Stimulated activated CD4-positive, alpha-beta T cell treated with anti-CD3 and anti-CD28 coated beads, Interleukin-12 subunit alpha, Interleukin-12 subunit beta, amount 100 ng/mL, for 4 hours (primary cell): ENCODE results near the gene SHTN1.

Experiments
- DNase-seq: peaks from one replicate; pipeline ENCODE4 v3.0.0-alpha.2; 2020

The SHTN1 gene

GRCh38 chr10:116912162-116912561 lies 92.8 kb downstream of the SHTN1 start:
- no peak for DNase-seq

GRCh38 chr10:116910910-116911309 lies 94.1 kb downstream of the SHTN1 start:
- no peak for DNase-seq

- no peak for DNase-seq
Measured at GRCh38 chr10:116909307-116909706, 95.7 kb downstream of the SHTN1 start.

DNA sequence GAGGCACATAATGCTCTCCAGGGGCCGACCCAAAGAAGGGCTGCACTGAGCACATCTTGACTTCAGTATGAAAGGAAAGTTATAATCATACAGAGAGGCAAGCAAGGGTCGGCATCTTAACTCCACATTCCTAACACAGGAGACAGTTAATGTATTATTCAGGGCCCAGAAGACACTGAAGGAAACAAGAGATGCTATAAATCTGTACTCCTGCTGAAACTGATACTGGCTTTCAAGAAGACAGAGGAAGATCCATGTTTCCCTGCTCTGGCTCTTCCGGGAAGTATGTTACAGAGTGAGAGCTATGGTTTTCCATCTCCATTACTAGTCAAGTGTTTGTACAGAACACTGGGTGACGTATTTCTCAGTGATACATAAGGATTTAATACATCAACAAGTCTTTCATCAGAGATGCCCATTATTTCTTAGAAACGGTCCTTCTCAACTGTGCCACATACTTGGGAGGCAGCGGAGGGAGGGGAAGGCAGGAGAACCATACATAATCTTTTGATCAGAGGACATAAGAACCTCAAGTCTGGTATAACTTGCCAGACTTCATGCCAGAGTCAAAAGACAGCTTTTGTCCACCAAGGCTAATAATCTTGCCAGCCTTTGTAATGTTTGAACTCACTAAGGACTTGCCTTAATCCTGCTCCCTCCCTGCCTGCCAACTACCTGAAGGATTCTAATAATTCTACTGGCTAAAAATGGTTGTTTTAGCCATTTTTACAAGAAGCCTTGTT lies 97.6 kb downstream of the SHTN1 start:
- no peak for DNase-seq

GRCh38 chr10:116905845-116906210 lies 99.2 kb downstream of the SHTN1 start:
- DNase-seq = no peak

DNA sequence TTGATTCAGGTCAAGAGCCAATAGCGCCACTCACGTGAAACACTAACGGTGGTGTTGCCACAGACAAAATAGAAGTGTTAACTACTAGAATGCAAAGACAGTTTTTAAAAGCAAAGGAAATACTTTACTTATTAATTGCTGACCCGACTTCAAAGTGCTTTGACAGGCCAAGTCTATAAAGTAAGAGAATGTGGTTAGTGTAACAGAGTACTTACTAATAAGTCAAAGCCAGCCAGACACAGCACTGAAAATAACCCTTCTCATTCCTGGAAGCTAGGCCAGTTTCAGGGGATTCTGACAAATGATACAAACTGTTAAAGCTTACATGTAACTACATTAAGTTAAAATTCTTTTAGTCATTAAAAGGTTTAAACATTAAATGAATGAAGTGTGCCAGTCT lies 105.4 kb downstream of the SHTN1 start:
- no peak for DNase-seq

GRCh38 chr10:116893686-116894037 lies 111.3 kb downstream of the SHTN1 start:
- DNase-seq = no peak

DNA sequence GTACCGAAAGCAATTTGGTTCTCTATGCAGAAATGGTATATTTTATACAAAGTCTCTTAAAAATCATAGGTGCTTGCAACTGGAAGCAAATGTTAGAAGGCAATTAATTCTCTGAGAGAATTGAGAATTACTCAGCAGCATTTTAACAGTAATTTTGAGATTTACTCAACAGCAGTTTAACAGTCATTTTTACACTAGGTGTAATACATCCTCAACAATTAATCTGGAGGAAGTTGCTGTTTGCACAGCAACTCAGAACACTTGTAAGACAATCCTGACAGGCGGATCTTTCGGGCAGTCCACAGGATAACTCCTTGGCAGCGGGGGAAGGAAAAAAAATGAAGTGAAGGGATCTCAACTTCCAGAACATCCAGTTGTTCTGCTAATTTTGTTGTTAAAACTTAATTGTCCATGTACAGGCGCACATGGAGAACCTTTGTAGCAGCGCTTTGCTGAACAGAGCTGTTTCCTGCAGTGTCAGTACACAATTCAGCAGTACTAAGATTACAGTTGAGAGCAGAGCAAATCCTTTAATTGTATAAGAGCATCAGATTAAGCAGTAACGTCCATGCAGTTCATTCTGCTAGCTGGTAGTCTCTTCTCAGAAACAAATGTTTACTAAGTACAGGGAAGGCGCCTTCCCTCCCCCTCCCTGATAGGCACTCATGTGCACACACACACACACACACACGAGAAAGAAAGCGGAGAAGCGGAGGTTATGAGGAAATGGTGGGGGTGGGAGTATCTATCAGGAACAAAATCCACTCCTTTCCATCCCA lies 111.9 kb downstream of the SHTN1 start:
- DNase-seq = no peak

DNA sequence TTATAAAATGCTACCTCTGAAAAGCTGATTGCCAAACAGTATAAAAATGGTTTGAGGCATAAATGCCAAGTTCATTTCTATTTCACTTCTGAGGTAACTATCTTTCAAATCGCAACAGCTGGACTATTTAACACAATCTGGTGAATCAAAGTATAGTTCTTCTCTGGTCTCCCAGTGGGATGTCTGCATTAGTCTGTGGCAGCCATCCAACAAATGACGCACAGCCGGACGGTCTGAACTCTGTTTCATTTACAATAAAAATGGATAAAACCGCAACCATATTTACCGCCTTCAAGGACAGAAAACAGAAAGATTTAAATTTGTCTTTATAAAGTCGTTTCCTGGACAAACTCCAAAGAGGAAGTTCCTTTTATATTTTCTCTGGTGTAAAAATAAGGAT lies 113.8 kb downstream of the SHTN1 start:
- no peak for DNase-seq

GRCh38 chr10:116889066-116889465 lies 115.9 kb downstream of the SHTN1 start:
- DNase-seq = no peak

GRCh38 chr10:116888380-116889055 lies 116.5 kb downstream of the SHTN1 start:
- DNase-seq = no peak

GRCh38 chr10:116886772-116887171 lies 118.2 kb downstream of the SHTN1 start:
- no peak for DNase-seq

- no peak for DNase-seq
Measured at GRCh38 chr10:116882639-116883038, 122.3 kb downstream of the SHTN1 start.

DNA sequence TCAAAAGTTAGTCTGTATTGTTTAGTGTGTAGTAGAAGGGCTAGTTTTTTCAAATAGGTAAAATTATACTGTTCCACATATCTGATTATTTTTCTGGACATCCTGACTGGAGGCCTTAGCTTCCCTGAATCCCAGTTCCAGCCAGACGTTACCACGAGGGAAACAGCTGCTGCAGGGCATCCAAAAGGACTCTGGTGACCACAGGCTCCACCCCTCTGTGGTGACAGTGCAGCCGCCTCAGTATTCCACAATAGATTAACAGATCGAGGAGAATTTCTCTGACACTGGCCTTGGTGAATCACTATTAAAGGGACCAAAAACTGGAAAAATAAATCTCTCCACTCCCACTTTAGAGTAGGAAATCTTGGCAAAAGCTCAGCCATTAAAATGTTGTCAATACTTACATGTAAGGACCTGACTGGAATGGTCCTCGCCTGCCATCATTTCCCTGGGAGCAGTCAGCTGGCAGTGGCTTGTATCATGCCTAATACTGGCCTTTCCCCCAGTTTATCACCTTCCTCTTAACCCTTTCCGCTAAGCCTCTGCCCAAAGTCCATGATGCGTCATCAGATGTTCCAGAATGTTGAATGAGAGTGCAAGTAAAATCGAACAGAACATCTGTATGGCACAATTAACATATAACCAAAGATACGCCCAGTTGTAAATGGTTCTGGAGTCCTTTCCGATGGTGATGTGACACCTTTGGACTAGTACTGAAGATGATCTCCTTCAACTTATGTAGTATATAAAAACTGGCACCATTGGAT lies 124.1 kb downstream of the SHTN1 start:
- DNase-seq = no peak

DNA sequence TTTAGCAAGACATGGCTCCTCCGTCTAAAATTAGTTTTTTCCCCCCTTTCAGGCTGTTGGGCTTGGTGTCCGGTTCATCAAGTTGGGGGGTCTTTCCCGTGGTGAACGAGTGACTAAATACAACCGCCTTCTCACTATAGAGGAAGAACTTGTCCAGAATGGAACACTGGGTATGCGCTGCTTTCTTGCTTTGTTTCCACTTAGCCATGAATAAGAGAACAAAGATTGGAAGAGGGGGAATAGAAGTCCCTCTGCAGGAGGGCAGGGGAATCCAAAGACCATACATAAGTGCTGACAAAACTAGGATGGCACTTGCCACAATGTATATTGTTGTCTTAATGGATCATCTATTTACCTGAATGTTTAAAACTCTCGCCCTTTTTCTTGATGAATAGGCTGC lies 125.2 kb downstream of the SHTN1 start:
- no peak for DNase-seq

- no peak for DNase-seq
Measured at GRCh38 chr10:116878123-116878522, 126.9 kb downstream of the SHTN1 start.

DNA sequence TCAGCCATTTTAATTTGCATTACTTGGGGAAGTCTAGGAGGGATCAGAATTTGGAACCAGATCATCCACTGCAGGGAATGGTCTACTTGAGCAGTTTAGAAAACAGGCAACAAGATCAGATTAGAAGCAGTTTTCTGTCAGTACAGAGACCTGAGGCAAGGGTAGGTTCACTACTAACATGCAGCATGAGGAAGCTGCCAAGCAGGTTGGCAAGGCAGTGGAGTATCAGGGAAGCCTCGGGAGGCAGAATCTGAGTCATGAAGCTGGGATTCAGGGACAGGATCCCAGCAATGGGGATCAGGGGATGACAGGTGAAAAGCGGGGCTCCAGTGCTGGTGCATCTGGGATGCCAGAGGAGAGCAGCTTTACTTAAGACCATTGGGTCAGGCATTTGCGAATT lies 127.6 kb downstream of the SHTN1 start:
- DNase-seq = no peak

DNA sequence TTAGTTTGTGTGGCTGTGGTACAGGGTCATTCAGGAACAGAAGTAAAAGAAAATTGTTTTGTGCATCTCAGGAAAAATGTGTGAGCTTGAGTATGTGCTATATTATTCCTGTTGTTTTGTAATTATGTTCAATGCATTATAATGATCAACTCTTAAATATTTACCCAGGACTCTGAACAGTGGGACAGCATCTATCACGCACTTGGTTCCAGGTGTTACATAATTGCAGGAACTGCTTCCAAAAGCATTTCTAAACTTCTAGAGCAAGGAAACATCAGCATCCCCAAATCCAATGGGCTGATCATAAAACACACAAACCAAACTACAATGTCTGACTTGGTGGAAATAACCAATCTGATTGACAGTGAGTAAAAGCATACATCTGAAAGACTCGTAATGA lies 129.1 kb downstream of the SHTN1 start:
- DNase-seq = no peak

- DNase-seq = no peak
Measured at GRCh38 chr10:116873134-116873533, 131.9 kb downstream of the SHTN1 start.

DNA sequence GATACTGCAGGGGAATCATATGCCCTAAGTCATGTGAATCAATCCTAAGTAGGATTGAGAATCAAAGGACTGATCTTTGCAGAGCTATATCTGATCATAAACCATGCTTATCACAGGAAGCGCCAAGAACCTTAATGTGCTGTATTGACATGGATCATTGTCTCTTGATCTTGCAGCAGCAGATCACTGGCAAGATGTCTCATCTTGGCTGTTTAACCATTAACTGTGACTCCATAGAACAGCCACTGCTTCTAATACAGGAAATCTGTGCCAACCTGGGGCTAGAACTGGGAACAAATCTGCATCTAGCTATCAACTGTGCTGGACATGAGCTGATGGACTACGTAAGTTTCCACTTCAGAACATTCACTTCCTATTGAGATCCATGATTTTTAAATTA lies 134.0 kb downstream of the SHTN1 start:
- DNase-seq = no peak

- no peak for DNase-seq
Measured at GRCh38 chr10:116868722-116869121, 136.3 kb downstream of the SHTN1 start.

GRCh38 chr10:116868198-116868676 lies 136.8 kb downstream of the SHTN1 start:
- no peak for DNase-seq

- DNase-seq = no peak
Measured at GRCh38 chr10:116866987-116867595, 137.9 kb downstream of the SHTN1 start.
